CD4-positive, alpha-beta T cell (primary cell): ENCODE data around the gene STOX2. TPM values are rescaled to one million over a fixed set of nuclear protein-coding genes. Genes with fewer than 3 reads are reported as not detected.
"Not testable (repeated sequence)": the region's sequence is repeated elsewhere in the genome, so short reads cannot be mapped to it uniquely, and the experiment has no call there.

Source experiments
- ATAC-seq: fragments of 200-7000 bp; cut with Tn5 transposase; one replicate; pipeline ENCODE4 v1.10.0; 2022; ENCODE audit warnings: mild to moderate bottlenecking; ENCODE audit not compliant: poor library complexity
- CTCF ChIA-PET: fragments of 350-600 bp; sonication (Branson Sonifier 250); formaldehyde crosslinking; loops from one replicate; lab custom pipeline; 2021; ENCODE audit warnings: antibody characterized with exemption, inconsistent platforms; lab: Charles Lee
- POLR2A ChIA-PET: fragments of 350-600 bp; sonication (Branson Sonifier 250); formaldehyde crosslinking; loops from one replicate; lab custom pipeline; 2021; ENCODE audit warnings: antibody characterized with exemption, inconsistent platforms; lab: Charles Lee
- DNase-seq, 14 experiments: peaks; one replicate each; pipeline ENCODE4 v3.0.0-alpha.2; 2013 to 2020; ENCODE audit warnings: mixed read lengths in 2 of 14
- H3K27ac ChIP-seq, 2 donors: one replicate each; pipeline versions ENCODE4 v1.5.1 to v1.7.0; 2013; ENCODE audit warnings: low read length in 2 of 2, low read depth in 1 of 2, mild to moderate bottlenecking in 1 of 2
- H3K27me3 ChIP-seq, 2 experiments: 1 replicate in 1 of 2; 2 replicates in 1 of 2; pipeline versions ENCODE4 v1.6.1 to v1.7.0; 2013; ENCODE audit warnings: low read length in 2 of 2, control low read depth in 1 of 2, mild to moderate bottlenecking in 1 of 2, moderate library complexity in 1 of 2; ENCODE audit not compliant: insufficient read depth in 2 of 2, control insufficient read depth in 1 of 2
- H3K36me3 ChIP-seq: one replicate; pipeline ENCODE4 v1.6.1; 2013; ENCODE audit warnings: low read length, control low read depth; ENCODE audit not compliant: insufficient read depth
- H3K4me1 ChIP-seq: one replicate; pipeline ENCODE4 v1.6.1; 2013; ENCODE audit warnings: low read length, control low read depth; ENCODE audit not compliant: insufficient read depth
- H3K4me3 ChIP-seq: one replicate; pipeline ENCODE4 v1.5.1; 2013; ENCODE audit warnings: mild to moderate bottlenecking, low read length, moderate library complexity
- H3K9me3 ChIP-seq, 2 experiments: 1 replicate in 1 of 2; 2 replicates in 1 of 2; pipeline versions ENCODE4 v1.6.1 to v1.7.0; 2013; ENCODE audit warnings: low read length in 2 of 2, mild to moderate bottlenecking in 2 of 2, control low read depth in 1 of 2, moderate library complexity in 1 of 2; ENCODE audit not compliant: control insufficient read depth in 1 of 2, insufficient read depth in 1 of 2
- H3K27ac Mint-ChIP-seq: one replicate; pipeline ENCODE4 v1.8.0; 2020; ENCODE audit warnings: mixed read lengths
- H3K27me3 Mint-ChIP-seq: one replicate; pipeline ENCODE4 v1.8.0; 2021; ENCODE audit warnings: mixed read lengths
- H3K36me3 Mint-ChIP-seq: one replicate; pipeline ENCODE4 v1.8.0; 2021; ENCODE audit warnings: low read depth, mixed read lengths
- H3K4me1 Mint-ChIP-seq: one replicate; pipeline ENCODE4 v1.8.0; 2021; ENCODE audit warnings: low read depth, mixed read lengths
- H3K4me3 Mint-ChIP-seq: one replicate; pipeline ENCODE4 v1.8.0; 2020; ENCODE audit warnings: mild to moderate bottlenecking, mixed read lengths
- H3K9me3 Mint-ChIP-seq: one replicate; pipeline ENCODE4 v1.8.0; 2020; ENCODE audit warnings: mixed read lengths
- CTCF ChIP-seq: fragments of 200-600 bp; IDR thresholded peaks from one replicate; pipeline ENCODE4 v1.8.0; 2022; ENCODE audit warnings: antibody characterized with exemption, mild to moderate bottlenecking
- intact Hi-C, 2 experiments: fragments of 100-400 bp; cut with DNase I in 1 of 2; cut with micrococcal nuclease in 1 of 2; formaldehyde crosslinking; loops; one replicate each; pipeline versions ENCODE4 v1.15.1 to v1.9.0; 2023 to 2025; cut with DNase I, micrococcal nuclease
- total RNA-seq, 174 experiments: library from RNA in 2 of 174; stranded (reverse) in 2 of 174; gene quantifications; one replicate each; pipeline ENCODE4 v1.2.3 and lab custom pipeline; 2021 to 2026

STOX2 gene
- total RNA-seq, 2 experiments from 2014 or later = not detected

- Histone ChIP-seq H3K9me3 (peaks cover 0 to under 1% of the 10 kb centered on the region in 2 experiments), H3K36me3 (no peaks in the 10 kb centered on the region), H3K4me1 (peaks cover 2% of the 10 kb centered on the region), H3K4me3 (peak overlapping the region; percentile 29), H3K27me3 (peaks cover 8 to 21% of the 10 kb centered on the region in 2 experiments), H3K27ac (no peak overlapping the region)
- ChIA-PET POLR2A (interaction anchor here (1.0 kb wide), 1 partner anchor 12 kb away, joined by 3 read pairs; no protein-coding TSS in a partner anchor), CTCF (no interaction called here)
- H3K9me3 Mint-ChIP-seq = no peaks in the 10 kb centered on the region
- H3K36me3 Mint-ChIP-seq = no peaks in the 10 kb centered on the region
- no peak overlapping the region for H3K27ac Mint-ChIP-seq
- intact Hi-C loops = no loop called here
- H3K4me3 Mint-ChIP-seq = peak overlapping the region; percentile 66
- no peak for TF ChIP-seq CTCF
- peaks cover 24% of the 10 kb centered on the region for H3K27me3 Mint-ChIP-seq
- ATAC-seq = no peak
- DNase-seq = peak in 1 of 14 experiments; percentile 0
- no peaks in the 10 kb centered on the region for H3K4me1 Mint-ChIP-seq
Observed at GRCh38 chr4:184039963-184040383, 134.9 kb downstream of the STOX2 start.

GRCh38 chr4:184041156-184041555, 136.0 kb downstream of the STOX2 start:
- ChIA-PET CTCF (no interaction called here), POLR2A (no interaction called here)
- intact Hi-C loops = no loop called here
- DNase-seq = no peak
- no peak overlapping the region for H3K27ac ChIP-seq
- peaks cover 2% of the 10 kb centered on the region for H3K4me1 ChIP-seq
- Mint-ChIP-seq H3K27me3 (peaks cover 24% of the 10 kb centered on the region), H3K4me1 (no peaks in the 10 kb centered on the region), H3K4me3 (no peak overlapping the region), H3K36me3 (no peaks in the 10 kb centered on the region), H3K27ac (no peak overlapping the region), H3K9me3 (peaks cover 4% of the 10 kb centered on the region)
- no peak for TF ChIP-seq CTCF
- H3K27me3 ChIP-seq = peaks cover 8 to 21% of the 10 kb centered on the region in 2 experiments
- no peak overlapping the region for H3K4me3 ChIP-seq
- ATAC-seq = no peak
- no peaks in the 10 kb centered on the region for H3K36me3 ChIP-seq
- H3K9me3 ChIP-seq = peaks cover 0 to 10% of the 10 kb centered on the region in 2 experiments

- Mint-ChIP-seq H3K27ac (no peak overlapping the region), H3K4me1 (no peaks in the 10 kb centered on the region), H3K36me3 (no peaks in the 10 kb centered on the region), H3K9me3 (peaks cover 10% of the 10 kb centered on the region), H3K27me3 (peaks cover 20% of the 10 kb centered on the region), H3K4me3 (no peak overlapping the region)
- H3K4me3 ChIP-seq = no peak overlapping the region
- POLR2A ChIA-PET = no interaction called here
- no peak overlapping the region for H3K27ac ChIP-seq
- H3K9me3 ChIP-seq = peaks cover 8 to 22% of the 10 kb centered on the region in 2 experiments
- ATAC-seq = no peak
- TF ChIP-seq CTCF = no peak
- intact Hi-C loops = no loop called here
- DNase-seq = no peak
- H3K4me1 ChIP-seq = no peaks in the 10 kb centered on the region
- H3K36me3 ChIP-seq = no peaks in the 10 kb centered on the region
- CTCF ChIA-PET = no interaction called here
- H3K27me3 ChIP-seq = peaks cover 2 to 6% of the 10 kb centered on the region in 2 experiments
Observed at GRCh38 chr4:184046148-184046547, 141.0 kb downstream of the STOX2 start.

- POLR2A ChIA-PET, H3K4me1 Mint-ChIP-seq, ATAC-seq, CTCF ChIA-PET, intact Hi-C loops, H3K27ac Mint-ChIP-seq, H3K4me3 Mint-ChIP-seq, H3K27me3 ChIP-seq, H3K36me3 ChIP-seq, H3K27ac ChIP-seq, H3K36me3 Mint-ChIP-seq, DNase-seq, H3K4me3 ChIP-seq, H3K9me3 Mint-ChIP-seq, H3K4me1 ChIP-seq: not testable (repeated sequence)
- H3K9me3 ChIP-seq = peaks cover 17 to 19% of the 10 kb centered on the region in 2 experiments
- H3K27me3 Mint-ChIP-seq = peaks cover 34% of the 10 kb centered on the region
Observed at GRCh38 chr4:184051262-184051661, 146.2 kb downstream of the STOX2 start.
